HL-60/S4 treated with phorbol 12-myristate 13-acetate at 8.2 ng/mL for 4 days and 3 days (cell line): ENCODE measurements around the gene TARBP1.
"Not testable (repeated sequence)": the region's sequence is repeated elsewhere in the genome, so short reads cannot be mapped to it uniquely, and the experiment has no call there.

Experiments used
- in situ Hi-C: fragments of 300-500 bp; cut with MboI; formaldehyde crosslinking; loops from 2 replicates; pipeline ENCODE4 v1.15.0; 2022; ENCODE audit warnings: low sequenced_read_pairs

Gene TARBP1

GRCh38 chr1:234504969-234505768 lies 26.2 kb upstream of the TARBP1 start:
- in situ Hi-C loops, result no loop called here

- in situ Hi-C loops, result not testable (repeated sequence)
Observed at GRCh38 chr1:234504251-234504650, 25.3 kb upstream of the TARBP1 start.

- in situ Hi-C loops, result no loop called here
Observed at GRCh38 chr1:234503193-234504050, 24.4 kb upstream of the TARBP1 start.

GRCh38 chr1:234502785-234503184 lies 23.8 kb upstream of the TARBP1 start:
- in situ Hi-C loops, result no loop called here

GRCh38 chr1:234500269-234500668 lies 21.3 kb upstream of the TARBP1 start:
- in situ Hi-C loops, result no loop called here

- in situ Hi-C loops, result loop anchor here (10.0 kb wide), 2 partner anchors 475 to 585 kb away; no protein-coding TSS in a partner anchor
Observed at GRCh38 chr1:234499943-234500245, 20.9 kb upstream of the TARBP1 start.

- in situ Hi-C loops, result loop anchor here (10.0 kb wide), 2 partner anchors 475 to 585 kb away; no protein-coding TSS in a partner anchor
Observed at GRCh38 chr1:234499119-234499942, 20.4 kb upstream of the TARBP1 start.

- in situ Hi-C loops, result loop anchor here (10.0 kb wide), 2 partner anchors 476 to 586 kb away; no protein-coding TSS in a partner anchor
Observed at GRCh38 chr1:234498448-234499118, 19.6 kb upstream of the TARBP1 start.

GRCh38 chr1:234497589-234497988 lies 18.6 kb upstream of the TARBP1 start:
- in situ Hi-C loops, result loop anchor here (10.0 kb wide), 2 partner anchors 477 to 587 kb away; no protein-coding TSS in a partner anchor

GRCh38 chr1:234495231-234495990 lies 16.4 kb upstream of the TARBP1 start:
- in situ Hi-C loops, result loop anchor here (10.0 kb wide), 2 partner anchors 479 to 589 kb away; no protein-coding TSS in a partner anchor

GRCh38 chr1:234494049-234494448 lies 15.1 kb upstream of the TARBP1 start:
- in situ Hi-C loops, result loop anchor here (10.0 kb wide), 2 partner anchors 481 to 591 kb away; no protein-coding TSS in a partner anchor

- in situ Hi-C loops, result loop anchor here (10.0 kb wide), 2 partner anchors 484 to 594 kb away; no protein-coding TSS in a partner anchor
Observed at GRCh38 chr1:234490793-234491479, 12.0 kb upstream of the TARBP1 start.

- in situ Hi-C loops, result loop anchor here (10.0 kb wide), 2 partner anchors 485 to 595 kb away; no protein-coding TSS in a partner anchor
Observed at GRCh38 chr1:234489698-234490077, 10.7 kb upstream of the TARBP1 start.

- in situ Hi-C loops, result no loop called here
Observed at GRCh38 chr1:234489007-234489697, 10.2 kb upstream of the TARBP1 start.

GRCh38 chr1:234488054-234489006 lies 9.4 kb upstream of the TARBP1 start:
- in situ Hi-C loops, result no loop called here

GRCh38 chr1:234486858-234487840 lies 8.2 kb upstream of the TARBP1 start:
- in situ Hi-C loops, result no loop called here
